Gastrocnemius medialis (tissue), 4 donors: ENCODE data around the gene ABCC4.

Source experiments
- POLR2A ChIP-seq, 2 donors: fragments of 450-650 bp; IDR thresholded peaks; one replicate each; pipeline ENCODE4 v1.6.1; 2017; ENCODE audit warnings: antibody characterized with exemption in 2 of 2, mild to moderate bottlenecking in 2 of 2, moderate library complexity in 2 of 2
- TF ChIP-seq, protein P1 (sequence below), 5 experiments: fragments of 450-650 bp in 3 of 5; fragments of 200-600 bp in 2 of 5; sonication (generic) in 2 of 5; IDR thresholded peaks in 4 of 5; conservative IDR thresholded peaks in 1 of 5; 1 replicate in 4 of 5; 2 replicates in 1 of 5; pipeline ENCODE4 v1.5.1; 2016 to 2019; ENCODE audit warnings: antibody characterized with exemption in 5 of 5, mild to moderate bottlenecking in 3 of 5, moderate library complexity in 3 of 5

DNA sequence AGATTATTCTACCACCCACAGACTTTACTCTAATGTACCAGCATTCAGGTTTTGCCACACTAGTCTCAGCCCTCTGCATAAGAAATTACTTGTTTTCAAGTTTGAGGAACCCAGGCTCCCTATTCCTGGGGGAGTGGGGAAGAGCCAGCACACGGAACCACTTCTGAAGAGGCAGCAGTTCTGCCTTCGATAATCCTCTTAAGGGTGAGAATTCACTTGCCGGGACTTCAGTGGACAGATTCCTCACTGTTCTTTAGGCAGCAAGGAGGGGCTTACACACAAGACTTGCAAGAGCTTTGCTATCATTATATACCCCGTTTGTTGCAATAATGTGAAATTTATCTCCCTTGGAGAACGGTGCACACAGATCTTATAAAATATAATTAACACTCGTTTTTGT, 133.1 kb downstream of the ABCC4 start:
- TF ChIP-seq, protein P1, sequence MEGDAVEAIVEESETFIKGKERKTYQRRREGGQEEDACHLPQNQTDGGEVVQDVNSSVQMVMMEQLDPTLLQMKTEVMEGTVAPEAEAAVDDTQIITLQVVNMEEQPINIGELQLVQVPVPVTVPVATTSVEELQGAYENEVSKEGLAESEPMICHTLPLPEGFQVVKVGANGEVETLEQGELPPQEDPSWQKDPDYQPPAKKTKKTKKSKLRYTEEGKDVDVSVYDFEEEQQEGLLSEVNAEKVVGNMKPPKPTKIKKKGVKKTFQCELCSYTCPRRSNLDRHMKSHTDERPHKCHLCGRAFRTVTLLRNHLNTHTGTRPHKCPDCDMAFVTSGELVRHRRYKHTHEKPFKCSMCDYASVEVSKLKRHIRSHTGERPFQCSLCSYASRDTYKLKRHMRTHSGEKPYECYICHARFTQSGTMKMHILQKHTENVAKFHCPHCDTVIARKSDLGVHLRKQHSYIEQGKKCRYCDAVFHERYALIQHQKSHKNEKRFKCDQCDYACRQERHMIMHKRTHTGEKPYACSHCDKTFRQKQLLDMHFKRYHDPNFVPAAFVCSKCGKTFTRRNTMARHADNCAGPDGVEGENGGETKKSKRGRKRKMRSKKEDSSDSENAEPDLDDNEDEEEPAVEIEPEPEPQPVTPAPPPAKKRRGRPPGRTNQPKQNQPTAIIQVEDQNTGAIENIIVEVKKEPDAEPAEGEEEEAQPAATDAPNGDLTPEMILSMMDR (IDR thresholded peaks at IDR 0.05 in 4 of 5, conservative IDR thresholded peaks at IDR 0.05 in 1 of 5): no peak
- no peak for TF ChIP-seq POLR2A (IDR thresholded peaks at IDR 0.05)
